GM18909 (cell line): ENCODE measurements around the gene DHX35.
A peak's percentile ranks its signal among the peaks of the same experiment; 100 is the strongest.

Experiments
- ATAC-seq: cut with Tn5 transposase; IDR thresholded peaks from one replicate; pipeline ENCODE4 v1.9.1; 2021; ENCODE audit warnings: mild to moderate bottlenecking; ENCODE audit not compliant: unreplicated experiment, poor library complexity

Gene DHX35

DNA sequence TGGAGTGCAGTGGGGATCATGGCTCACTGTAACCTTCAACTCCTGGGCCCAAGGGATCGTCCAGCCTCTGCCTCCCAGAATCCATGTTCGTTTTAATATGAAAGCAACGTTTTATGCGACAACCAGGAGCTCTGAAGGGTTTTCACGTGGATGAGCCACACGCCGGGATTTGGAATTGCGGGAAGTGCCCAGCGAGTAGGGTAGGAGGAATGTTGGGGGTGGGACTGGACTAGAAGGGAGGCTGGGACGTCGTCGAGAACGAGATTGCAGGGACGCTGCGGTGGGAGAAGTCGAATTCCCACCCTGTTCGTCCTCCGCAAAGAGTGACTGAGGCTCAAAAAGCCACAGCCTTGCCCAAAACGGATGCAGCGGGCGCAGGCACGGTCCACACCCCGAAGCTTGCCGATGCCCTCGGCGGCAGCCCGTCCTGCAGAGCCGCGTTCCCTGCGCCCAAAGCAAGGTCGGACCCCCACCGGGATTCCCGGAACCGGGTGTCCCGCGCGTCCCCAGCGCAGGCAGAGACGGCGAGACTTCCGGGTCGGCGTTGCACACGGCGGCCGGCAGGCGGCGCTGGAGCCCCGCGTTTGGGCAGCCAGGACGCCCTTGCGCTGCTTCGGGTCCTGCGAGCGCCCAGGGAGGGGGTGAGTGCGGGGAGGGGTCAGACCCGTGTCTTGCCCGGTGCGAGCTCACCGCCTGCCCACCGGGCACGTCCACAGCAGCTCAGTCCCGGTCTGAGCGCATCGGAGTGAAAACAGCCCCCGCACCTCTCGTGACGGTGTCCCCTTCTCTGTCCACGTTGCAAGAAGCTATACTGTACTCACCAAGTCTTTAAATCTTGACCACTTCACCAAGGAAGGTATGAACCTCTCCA lies 87.8 kb downstream of the DHX35 start:
- ATAC-seq: peak; percentile 86

DNA sequence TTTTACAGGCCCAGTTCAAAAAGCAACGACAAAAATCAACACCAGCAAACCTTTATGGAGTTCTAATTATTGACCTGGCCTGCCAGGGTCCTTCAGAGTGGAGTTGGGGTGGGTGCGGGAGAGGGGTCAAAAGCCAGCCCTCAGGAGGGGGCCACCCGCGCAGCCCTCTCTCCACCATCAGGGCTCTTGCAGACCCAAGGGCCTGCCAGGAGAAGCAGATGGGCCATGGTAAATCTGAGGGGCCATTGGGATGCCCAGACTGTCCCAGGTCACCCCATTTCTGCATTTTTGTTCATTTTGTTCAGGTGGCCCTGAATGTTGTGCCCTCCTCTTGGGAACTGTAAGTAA lies 88.4 kb downstream of the DHX35 start:
- ATAC-seq: no peak

DNA sequence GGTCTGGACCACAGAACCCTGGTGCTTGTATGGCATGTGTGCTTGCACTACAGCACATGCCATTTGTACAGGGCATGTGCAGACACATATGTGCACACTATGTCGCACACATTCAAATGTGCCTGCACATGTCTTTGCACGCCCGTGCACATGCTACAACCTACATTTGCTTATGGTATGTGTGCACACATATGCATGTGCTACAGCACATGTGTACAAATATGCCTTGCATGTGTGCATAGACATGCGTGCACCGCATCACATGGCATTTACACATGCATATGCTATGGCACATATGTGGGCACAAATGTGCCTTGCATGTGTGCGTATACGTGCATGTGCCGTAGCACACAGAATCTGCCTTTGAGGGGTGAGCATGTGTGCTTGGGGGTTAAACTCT lies 90.5 kb downstream of the DHX35 start:
- ATAC-seq: no peak

DNA sequence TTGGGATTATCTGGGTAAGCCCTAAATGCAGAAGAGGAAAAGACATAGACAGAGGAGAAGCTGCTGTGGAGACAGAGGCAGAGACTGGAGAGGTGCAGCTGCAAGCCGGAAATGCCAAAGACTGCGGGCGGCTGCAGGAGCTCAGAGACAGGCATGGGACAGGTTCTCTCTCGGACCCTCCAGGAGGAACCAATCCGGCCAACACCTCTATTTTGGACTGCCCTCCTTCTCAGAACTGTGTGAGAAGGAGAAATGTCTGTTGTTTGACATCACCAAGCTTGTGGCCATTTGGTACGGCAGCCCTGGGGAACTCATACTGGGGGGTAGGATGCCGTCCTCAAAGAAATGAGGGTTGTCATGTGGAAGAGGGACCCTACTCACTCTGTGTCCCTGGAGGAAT lies 95.0 kb downstream of the DHX35 start:
- no peak for ATAC-seq

DNA sequence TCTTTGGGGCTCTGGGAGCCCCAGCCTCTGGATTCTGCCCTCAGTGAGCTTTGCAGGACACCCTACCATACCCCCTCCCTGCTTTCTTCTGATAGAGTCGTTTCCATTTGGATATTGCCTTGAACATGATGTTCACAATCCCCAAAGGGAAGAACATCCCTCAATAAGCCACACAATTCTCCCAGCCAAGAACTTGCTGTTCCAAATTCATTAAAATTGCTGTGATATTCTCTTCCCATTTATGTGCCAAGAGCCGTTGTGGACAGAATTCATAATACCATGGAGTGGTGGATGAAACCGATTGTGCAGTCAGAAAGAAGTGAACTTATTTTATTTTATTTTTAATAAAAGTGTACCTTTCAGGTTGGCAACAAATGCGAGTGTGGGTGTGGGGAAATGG lies 95.8 kb downstream of the DHX35 start:
- no peak for ATAC-seq

DNA sequence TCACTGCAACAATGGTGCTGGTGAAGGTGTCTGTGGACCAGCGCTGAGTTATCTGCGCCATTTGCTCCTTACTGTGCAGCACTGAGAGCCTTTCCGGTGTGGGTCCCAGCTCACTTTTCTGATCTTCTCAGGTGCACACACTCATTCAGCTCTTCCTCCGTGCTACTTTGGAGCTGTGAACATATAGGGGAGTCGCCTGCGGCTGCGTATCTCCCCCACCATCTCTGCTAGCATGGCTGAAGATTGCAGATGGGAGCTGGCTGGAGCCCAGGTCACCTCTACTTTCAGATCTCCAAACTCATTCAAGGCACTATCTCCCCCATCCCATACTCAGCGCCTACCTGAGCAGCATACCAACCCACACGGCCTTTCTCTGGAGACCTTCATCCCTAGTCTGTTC lies 96.9 kb downstream of the DHX35 start:
- no peak for ATAC-seq

DNA sequence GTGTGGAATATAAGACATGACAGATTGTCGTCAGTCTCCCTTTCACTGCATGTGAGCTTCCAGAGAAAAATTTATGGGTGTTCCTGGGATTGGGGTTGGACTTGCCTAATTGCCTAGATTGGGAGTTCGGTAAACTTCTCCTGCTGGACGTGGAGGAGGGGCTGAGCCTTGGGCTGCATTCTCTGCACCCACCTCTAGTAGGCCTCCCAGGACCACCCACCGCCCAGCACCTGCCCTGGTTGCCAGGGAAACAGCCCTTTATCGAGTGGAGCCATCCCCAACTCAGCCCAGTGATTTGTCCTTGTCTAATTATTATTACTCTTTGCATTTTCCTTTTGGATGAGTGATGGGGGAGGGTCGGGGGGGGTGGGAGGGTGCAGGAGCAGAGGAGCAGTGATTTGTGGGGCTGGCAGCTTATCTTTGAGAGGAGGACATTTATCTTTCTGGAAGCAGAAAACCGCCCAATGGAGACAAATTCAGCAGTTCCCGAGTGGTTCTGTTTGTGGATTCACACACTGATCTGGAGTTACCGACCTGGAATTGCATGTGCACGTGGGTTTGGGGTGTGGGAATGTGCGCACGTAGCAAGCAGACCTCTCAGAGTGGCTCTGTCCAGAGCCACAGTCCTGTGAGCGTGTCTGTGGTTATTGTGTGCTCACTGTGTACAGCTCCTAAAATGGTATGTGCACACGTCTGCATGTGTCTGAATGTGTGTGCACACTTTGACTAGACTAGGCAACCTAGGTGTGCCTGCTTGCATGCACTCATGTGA lies 104.5 kb downstream of the DHX35 start:
- no peak for ATAC-seq

DNA sequence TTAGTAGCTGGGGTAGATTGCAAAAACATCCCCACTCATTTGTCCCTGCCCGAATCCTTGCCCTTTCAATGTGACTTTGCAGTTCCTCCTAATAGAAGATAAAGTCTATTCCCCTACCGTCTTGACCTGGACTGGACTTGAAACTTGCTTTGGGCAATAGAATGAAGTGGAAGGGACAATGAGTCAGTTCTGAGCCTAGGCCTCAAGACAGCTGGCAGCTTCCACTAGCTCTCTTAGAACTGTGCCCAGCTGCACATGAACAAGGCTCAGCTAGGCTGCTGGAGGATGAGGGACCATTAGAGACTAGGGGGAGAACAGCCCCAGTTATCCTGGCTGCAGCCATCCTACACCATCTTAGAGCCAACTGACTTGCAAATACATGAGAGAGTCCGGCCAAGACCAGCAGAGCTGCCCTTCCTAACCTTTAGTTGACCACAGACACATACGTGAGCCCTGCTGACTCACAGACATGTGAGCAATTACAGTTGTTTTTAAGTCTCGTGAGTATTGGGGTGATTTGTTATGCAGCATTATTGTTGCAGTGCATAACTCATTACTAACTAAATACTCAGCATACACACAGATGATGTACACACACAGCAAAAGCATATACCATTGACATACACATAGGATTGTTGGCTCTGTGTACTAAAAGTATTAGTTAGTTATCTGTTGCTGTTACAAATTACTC lies 105.5 kb downstream of the DHX35 start:
- ATAC-seq: no peak

DNA sequence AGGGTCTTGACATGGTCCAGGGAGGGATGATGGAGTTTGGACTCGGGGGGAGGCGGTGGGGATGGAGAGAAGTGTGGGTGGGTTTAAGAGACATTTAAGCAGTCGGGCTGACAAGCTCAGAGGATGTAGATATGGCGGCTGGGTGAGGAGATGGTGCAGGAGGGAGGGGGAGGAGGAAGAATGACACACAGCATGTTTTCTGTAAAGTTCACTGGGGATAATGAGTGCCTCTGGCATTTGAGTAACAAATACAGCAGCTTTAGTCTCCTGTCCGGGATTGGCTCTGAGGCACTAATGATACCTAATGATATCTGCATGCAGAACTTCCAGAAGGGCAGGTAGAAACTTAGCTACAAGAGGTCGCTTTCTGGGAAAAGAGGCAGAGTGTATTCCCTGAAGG lies 107.8 kb downstream of the DHX35 start:
- ATAC-seq: no peak

DNA sequence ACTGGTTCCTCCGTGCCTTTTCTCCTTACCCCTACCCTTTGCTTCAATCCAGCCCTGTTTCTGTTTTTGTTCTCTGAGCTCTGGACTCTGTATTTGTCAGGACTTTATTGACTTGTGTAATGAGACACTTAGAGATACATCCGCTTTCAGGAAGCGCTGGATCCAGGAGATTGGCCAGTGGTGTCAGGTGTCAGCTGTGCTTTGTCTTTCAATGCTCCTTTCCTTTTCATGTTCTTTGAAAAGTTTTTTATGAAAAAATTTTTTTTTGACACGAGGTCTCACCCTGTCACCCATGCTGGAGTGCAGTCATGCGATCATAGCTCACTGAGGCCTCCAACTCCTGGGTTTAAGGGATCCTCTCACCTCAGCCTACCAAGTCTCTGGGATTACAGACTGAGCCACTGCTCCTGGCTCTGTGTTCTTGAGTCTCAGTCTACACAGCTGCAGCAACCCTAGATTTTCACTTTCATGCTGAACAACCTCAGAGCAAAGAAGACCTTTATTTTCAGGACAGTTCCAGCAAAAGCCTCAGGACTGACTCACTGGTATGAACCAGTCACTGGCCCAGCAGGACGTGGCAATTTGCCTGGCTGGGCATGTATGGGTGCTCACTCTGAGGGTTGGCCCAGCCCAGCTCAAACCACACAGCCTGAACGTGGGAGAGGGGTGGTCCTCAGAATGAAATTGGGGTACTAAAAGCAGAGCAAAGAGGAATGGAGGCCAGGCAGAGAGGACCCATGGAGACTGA lies 108.5 kb downstream of the DHX35 start:
- no peak for ATAC-seq

DNA sequence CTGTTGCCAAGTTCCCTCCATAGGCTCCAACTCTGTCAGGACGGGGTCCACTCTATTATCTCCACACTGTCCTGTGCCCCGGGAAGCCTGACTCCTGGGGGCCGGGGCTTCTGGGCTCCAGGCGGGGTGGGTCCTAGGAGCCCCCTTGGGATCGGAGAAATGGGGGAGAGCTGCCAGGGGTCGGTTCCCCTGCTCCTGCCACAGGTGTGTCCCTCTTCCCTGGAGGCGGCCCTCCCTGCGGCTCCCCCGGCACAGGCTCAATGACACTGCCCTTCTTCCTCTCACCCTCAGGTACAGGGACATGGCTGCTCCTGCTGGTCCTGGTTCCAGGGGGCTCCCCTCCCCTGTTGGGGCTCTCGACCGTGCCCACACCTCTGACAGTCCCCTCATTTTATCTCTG lies 110.0 kb downstream of the DHX35 start:
- no peak for ATAC-seq

DNA sequence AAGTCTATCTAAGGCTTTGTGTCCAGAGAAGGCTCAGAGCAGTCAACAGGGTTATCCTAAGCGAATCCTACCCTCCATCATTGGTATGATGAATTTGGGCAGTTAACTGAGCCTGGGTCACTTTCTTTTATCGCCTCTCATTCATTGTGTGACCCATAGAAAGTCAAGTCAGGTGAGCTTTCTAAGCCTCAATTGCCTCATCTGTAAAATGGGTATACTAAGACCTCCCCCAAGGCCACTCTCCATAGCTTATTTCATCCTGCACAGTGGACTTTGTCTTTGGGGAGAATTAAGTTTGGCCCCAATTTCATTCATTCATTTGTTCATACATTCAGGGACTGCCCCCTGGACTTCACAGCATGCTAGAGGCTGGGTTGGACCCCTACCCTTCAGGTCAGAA lies 110.5 kb downstream of the DHX35 start:
- no peak for ATAC-seq

DNA sequence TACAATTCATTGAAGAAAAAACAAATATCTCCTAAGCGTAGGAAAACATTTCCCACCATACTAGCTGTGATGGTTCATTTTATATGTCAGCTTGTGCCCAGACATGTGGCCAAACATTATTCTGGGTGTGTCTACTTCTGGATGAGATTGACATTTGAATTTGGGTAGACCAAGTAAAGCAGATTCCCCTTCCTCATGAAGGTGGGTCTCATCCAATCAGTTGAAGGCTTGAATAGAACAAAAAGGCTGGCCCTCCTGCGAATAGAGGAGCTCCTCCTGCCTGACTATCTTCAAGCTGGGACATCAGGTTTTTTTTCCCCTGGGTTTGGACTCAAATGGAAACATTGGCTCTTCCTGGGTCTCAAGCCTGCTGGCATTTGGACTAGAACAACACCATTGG lies 113.6 kb downstream of the DHX35 start:
- ATAC-seq: no peak

DNA sequence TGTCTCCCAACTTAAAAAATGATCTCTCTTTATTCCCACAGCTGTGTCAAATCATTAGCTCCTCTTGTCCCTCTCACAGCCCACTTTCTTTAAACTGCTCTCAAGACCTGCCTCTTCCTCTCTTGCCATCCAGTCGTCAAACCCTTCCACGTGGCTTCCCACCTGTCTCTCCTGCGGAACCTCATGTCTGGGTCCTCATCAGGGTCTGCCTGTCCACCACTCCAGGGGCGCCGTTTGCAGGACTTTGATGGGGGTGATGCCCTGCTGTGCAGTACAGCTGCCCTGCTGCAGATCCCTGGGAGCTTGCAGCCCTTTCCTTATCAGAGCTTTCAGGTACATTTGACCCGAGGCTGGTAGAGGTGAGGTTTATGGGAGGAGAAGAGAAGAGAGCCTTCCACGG lies 114.8 kb downstream of the DHX35 start:
- no peak for ATAC-seq

DNA sequence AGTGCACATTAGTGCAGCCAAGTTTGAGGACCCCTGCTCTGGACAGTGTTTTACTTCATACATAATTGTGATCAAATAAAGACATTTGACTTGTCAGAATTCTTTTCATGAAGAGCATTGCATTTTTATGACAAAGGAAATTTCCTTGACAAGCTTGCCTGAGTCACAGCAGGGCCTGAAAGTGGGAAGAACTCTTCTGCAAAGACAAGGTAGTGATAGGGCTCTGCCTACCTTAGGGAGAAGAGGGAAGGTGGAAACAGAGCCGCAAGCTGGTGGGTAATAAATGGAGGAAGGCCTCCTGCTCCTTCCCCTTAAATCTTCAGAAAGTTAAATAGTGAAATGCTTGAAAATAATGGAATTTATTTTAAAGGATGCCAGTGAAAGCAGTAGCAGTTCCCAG lies 118.2 kb downstream of the DHX35 start:
- no peak for ATAC-seq

DNA sequence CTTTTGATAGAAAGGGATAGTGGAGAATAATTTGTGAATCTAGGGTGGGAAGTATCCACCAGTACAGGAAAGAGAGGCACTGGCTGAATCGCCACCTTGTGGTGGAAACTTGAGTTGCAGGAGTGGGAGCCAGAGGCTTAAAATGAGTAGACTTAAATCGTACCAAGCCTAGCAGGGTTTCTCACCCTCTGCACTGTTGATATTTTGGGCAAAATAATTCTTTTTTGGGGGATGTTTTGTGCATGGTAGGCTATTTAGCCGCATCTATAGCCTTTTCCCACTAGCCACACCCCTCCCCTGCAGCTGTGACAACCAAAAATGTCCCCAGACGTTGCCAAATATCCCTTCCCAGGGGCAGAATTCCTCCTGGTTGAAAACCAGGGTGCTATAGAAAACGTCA lies 119.1 kb downstream of the DHX35 start:
- peak; percentile 68 for ATAC-seq

DNA sequence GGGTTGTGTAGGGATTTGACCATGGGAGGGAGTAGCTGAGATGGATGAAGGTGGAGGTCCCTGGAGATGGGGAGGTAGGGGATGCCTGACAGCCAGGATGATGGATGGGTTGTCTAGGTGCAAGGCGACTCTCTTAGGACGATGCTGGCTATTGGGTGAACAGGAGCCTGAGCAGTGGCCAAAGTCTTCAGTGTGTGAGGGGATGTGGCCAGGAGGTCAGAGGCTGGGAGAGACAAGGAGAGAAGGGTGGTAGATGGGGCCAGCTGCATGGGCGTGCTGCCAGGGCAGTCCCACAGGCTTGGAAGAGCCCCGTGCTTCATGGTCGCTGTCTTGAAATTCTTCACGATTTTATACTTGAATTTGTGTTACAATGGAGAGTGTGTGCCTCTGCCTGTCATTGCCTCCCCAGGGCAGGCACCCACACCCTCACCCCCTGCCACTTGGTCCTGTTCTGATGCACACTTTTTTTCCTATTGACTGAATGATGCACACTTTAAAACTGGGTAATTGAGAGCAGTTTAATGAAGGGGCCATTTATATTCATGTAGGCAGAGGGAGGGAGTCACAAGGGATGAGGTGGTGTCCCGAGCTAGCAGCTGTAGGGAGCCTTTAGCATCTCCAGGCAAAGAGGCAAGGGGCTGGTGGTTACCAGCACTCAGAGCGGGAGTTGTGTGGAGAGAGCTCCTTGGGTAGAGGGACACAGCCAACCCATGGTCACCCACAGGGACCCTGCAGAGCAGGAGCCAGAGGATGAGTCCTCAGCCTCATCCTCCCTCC lies 120.7 kb downstream of the DHX35 start:
- no peak for ATAC-seq

DNA sequence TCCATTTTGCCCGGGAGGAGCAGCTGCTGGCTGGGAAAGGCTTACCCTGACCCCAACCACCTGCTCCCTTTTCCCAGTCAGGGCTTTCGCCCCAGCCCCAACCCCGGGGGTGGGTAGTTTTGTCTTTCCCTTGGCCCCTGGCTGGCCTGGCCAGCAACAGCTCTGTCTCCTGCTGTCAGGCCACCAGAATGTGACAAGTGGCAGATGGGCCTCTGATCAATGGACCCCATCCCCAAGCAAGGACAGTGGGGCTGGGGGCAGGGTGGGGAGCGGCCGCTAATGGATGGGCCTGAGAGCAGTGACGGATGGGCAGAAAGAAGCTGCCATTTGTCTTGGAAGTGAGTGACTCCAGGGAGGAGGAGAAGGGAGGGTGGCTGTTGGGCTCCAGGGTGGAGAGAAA lies 121.6 kb downstream of the DHX35 start:
- no peak for ATAC-seq

DNA sequence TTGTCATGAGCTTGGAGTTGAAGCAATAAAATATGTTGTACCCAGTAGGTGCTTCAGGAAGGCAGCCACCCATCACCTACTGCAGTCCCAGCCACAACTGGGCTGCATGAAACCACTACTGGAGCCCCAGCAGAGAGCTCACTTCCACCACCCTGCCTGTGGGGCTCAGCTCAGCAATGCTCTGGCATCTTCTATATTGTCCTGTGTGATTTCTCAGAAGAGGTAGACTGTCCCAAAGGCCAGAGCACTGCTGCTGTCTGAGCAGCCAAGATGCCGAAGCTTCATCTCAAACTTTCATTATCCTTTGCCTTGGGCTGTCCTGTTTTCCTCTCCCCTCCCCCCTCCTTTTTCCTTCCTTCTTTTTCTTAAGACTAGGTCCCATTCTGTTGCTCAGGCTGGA lies 126.9 kb downstream of the DHX35 start:
- no peak for ATAC-seq
